22Rv1 (cell line): ENCODE results near the gene SLC38A1.

Experiments
- ZFX ChIP-seq: fragments of 450-650 bp; IDR thresholded peaks from 2 replicates; pipeline ENCODE4 v1.6.1; 2017; ENCODE audit warnings: antibody characterized with exemption, borderline replicate concordance
- TF ChIP-seq, protein P1 (sequence below): fragments of 450-650 bp; IDR thresholded peaks from 2 replicates; pipeline ENCODE4 v1.5.1; 2017; ENCODE audit warnings: mild to moderate bottlenecking

DNA sequence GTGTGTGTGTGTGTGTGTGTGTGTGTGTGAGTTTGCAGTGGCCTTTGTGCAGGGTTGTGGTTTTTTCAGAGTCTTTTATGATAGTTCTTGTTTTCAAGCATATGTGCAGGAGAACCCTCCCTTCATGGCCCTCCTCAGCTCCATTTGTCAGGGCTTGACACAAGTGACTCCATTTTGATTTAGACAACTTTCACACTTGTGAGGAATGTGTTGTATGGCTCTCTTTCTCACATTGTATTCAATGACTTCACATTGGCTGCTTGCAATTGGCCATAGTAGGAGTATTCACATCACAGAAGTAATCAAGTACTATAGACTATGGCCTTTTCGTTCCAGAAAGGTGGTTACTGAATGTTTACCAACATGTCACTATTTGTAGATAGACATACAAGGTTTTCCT is 133.1 kb downstream of the SLC38A1 start:
- TF ChIP-seq, protein P1, sequence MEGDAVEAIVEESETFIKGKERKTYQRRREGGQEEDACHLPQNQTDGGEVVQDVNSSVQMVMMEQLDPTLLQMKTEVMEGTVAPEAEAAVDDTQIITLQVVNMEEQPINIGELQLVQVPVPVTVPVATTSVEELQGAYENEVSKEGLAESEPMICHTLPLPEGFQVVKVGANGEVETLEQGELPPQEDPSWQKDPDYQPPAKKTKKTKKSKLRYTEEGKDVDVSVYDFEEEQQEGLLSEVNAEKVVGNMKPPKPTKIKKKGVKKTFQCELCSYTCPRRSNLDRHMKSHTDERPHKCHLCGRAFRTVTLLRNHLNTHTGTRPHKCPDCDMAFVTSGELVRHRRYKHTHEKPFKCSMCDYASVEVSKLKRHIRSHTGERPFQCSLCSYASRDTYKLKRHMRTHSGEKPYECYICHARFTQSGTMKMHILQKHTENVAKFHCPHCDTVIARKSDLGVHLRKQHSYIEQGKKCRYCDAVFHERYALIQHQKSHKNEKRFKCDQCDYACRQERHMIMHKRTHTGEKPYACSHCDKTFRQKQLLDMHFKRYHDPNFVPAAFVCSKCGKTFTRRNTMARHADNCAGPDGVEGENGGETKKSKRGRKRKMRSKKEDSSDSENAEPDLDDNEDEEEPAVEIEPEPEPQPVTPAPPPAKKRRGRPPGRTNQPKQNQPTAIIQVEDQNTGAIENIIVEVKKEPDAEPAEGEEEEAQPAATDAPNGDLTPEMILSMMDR, result no peak
- TF ChIP-seq ZFX, result no peak
